Kidney capillary endothelial cell (primary cell): ENCODE measurements around the gene LARP4B.

ENCODE experiments used
- DNase-seq: peaks from one replicate; pipeline ENCODE4 v3.0.0-alpha.2; 2018; ENCODE audit warnings: low spot score

The LARP4B gene

GRCh38 chr10:824946-825345, 106.6 kb downstream of the LARP4B start:
- no peak for DNase-seq

- no peak for DNase-seq
Measured at GRCh38 chr10:824497-824896, 107.0 kb downstream of the LARP4B start.

- no peak for DNase-seq
Measured at GRCh38 chr10:822661-823367, 108.7 kb downstream of the LARP4B start.

- no peak for DNase-seq
Measured at GRCh38 chr10:822197-822596, 109.3 kb downstream of the LARP4B start.

- no peak for DNase-seq
Measured at GRCh38 chr10:821322-821721, 110.2 kb downstream of the LARP4B start.

- no peak for DNase-seq
Measured at GRCh38 chr10:819816-820215, 111.7 kb downstream of the LARP4B start.

GRCh38 chr10:819326-819725, 112.2 kb downstream of the LARP4B start:
- DNase-seq = no peak

GRCh38 chr10:818526-819220, 112.8 kb downstream of the LARP4B start:
- DNase-seq = peak; percentile 10

GRCh38 chr10:818010-818409, 113.5 kb downstream of the LARP4B start:
- DNase-seq = no peak

GRCh38 chr10:817371-817770, 114.1 kb downstream of the LARP4B start:
- DNase-seq = no peak

- DNase-seq = no peak
Measured at GRCh38 chr10:816958-817357, 114.5 kb downstream of the LARP4B start.

GRCh38 chr10:816091-816477, 115.4 kb downstream of the LARP4B start:
- DNase-seq = no peak

GRCh38 chr10:815338-816090, 116.0 kb downstream of the LARP4B start:
- DNase-seq = no peak

GRCh38 chr10:814536-815302, 116.8 kb downstream of the LARP4B start:
- no peak for DNase-seq

- no peak for DNase-seq
Measured at GRCh38 chr10:813286-813685, 118.2 kb downstream of the LARP4B start.

GRCh38 chr10:812787-813186, 118.7 kb downstream of the LARP4B start:
- no peak for DNase-seq

GRCh38 chr10:811379-812175, 119.9 kb downstream of the LARP4B start:
- DNase-seq = no peak

- no peak for DNase-seq
Measured at GRCh38 chr10:810351-810846, 121.1 kb downstream of the LARP4B start.

- no peak for DNase-seq
Measured at GRCh38 chr10:809671-810350, 121.7 kb downstream of the LARP4B start.

GRCh38 chr10:807958-808353, 123.5 kb downstream of the LARP4B start:
- DNase-seq = no peak
